GM12801 (cell line): ENCODE results near the gene TRAPPC5.

Experiments used
- TF ChIP-seq, protein P1 (sequence below): IDR thresholded peaks from one replicate; pipeline ENCODE4 v1.5.1; 2011; ENCODE audit warnings: control low read depth; ENCODE audit not compliant: insufficient read length; ENCODE audit errors: extremely low read depth

TRAPPC5 gene

DNA sequence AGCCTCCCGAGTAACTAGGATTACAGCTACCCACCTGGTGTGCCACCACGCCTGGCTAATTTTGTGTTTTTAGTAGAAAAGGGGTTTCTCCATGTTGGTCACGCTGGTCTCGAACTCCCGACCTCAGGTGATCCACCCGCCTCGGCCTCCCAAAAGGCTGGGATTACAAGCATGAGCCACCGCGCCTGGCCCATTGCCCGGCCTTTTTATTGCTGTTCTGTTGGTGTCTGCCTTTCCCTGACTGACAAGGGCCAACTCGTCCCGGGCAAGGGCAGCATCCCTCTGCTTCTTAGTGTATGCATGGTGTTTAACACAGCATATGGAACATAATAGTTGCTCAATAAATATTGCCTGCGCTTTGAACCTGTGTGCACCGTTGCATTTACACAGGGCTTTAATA, 18.0 kb upstream of the TRAPPC5 start:
- TF ChIP-seq, protein P1, sequence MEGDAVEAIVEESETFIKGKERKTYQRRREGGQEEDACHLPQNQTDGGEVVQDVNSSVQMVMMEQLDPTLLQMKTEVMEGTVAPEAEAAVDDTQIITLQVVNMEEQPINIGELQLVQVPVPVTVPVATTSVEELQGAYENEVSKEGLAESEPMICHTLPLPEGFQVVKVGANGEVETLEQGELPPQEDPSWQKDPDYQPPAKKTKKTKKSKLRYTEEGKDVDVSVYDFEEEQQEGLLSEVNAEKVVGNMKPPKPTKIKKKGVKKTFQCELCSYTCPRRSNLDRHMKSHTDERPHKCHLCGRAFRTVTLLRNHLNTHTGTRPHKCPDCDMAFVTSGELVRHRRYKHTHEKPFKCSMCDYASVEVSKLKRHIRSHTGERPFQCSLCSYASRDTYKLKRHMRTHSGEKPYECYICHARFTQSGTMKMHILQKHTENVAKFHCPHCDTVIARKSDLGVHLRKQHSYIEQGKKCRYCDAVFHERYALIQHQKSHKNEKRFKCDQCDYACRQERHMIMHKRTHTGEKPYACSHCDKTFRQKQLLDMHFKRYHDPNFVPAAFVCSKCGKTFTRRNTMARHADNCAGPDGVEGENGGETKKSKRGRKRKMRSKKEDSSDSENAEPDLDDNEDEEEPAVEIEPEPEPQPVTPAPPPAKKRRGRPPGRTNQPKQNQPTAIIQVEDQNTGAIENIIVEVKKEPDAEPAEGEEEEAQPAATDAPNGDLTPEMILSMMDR: no peak

DNA sequence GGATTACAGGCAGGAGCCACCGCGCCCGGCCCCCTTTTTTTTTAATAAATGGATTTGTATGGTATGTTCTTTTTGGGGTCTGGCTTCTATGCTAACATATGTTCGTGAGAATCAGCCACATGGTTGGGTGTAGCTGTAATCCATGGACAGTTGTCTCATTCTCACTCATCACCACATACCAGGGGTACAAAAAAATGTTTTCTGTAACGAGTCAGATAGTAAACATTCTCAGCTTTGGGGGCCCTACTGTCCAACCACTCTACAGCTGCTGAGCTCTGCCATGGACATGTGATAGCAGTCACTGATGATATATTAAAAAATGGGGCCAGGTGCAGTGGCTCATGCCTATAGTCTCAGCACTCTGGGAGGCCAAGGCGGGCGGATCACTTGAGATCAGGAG, 16.9 kb upstream of the TRAPPC5 start:
- TF ChIP-seq, protein P1: no peak

DNA sequence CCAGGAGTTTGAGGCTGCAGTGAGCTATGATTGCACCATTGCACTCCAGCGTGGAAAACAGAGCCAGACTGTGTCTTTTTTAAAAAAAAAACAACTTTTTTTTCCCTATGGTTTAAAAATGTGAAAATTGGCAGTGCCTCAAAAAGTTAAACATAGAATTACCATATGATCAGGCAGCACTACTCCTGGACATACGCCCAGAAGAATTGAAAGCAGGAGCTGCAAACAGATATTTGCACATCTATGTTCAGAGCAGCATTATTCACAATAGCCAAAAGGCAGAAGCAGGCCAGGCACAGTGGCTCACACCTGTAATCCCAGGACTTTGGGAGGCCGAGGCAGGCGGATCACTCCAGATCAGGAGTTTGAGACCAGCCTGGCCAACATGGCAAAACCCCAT, 15.6 kb upstream of the TRAPPC5 start:
- TF ChIP-seq, protein P1: no peak

DNA sequence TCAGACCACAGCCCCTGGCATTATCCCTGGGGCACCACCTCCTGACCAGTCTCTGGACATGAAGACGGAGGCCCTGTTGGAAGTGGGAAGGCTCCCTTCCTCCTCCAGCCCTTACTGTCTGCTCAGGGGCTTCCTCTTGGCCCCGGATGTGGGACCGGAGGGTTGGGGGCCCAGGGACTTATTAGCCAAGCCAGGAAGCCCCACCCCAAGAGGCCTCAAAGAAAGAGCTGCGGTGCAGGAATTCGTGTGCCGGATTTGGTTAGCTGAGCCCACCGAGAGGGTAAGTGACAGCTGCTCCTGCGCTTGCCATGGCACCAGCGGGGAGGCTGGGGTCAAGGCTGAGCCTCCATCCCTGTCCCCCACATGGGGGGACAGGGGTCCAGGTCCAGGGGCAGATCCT, 11.8 kb upstream of the TRAPPC5 start, which contains the start of gene RETN:
Gene RETN (plus strand): TSS at position 208 of the 400 bp plus-strand sequence. CDS start 278 bp downstream, outside the sequence.
- TF ChIP-seq, protein P1: no peak

DNA sequence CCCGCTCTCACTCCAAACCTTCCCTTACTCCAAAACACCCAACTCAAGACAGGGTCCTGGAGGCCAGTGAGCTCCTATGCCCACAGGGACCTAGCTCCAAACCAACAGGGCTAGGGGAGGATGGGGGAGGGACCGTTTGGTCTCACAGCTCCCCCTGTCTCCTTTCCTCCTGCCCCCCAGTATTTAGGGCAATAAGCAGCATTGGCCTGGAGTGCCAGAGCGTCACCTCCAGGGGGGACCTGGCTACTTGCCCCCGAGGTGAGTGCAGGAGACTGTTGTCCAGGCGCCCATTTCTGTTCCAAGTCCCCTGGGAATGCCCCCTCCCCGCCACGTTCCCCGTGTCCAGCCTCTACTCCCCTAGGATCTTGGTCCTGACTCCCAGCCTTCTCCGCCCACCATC, 11.0 kb upstream of the TRAPPC5 start:
- TF ChIP-seq, protein P1: no peak

DNA sequence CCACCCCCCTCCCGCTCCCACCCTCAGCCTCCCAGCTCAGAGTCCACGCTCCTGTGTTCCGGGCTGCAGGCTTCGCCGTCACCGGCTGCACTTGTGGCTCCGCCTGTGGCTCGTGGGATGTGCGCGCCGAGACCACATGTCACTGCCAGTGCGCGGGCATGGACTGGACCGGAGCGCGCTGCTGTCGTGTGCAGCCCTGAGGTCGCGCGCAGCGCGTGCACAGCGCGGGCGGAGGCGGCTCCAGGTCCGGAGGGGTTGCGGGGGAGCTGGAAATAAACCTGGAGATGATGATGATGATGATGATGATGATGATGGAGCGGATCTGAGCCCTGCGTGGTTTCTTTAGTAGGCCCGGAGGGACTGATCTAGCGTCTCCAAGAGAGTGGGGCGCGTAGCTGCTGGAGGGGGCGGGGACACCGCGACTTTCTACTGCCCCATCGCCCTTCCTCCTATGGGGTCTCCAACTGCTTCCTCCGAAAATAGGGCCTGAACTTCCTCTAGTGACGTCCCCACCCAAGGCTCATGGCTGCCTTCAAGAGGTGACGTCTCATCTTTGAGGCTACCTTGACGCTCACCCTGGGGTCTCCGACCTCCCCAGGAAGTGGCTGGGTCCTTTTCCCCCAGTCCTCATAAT, 10.4 kb upstream of the TRAPPC5 start:
- TF ChIP-seq, protein P1: no peak

DNA sequence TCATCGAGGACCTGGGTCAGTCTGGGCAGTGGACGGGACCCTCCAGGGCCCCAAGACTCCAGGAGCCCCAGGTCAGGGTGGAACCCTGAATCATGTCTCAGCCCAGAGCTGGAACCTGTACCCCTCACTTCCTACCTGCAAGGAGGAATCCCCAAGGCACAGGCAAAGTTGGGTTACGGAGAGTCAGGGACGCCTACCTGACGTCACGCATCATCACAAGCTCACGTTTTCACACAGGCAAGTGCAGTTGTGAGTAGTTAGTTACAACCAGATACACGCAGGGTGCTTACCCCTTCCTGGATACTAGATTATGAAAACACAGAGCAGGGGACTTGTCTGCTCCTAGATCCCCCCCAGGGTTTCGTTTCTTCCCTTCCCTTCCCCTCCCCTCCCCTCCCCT, 9.8 kb upstream of the TRAPPC5 start:
- TF ChIP-seq, protein P1: no peak
